SHP77 (cell line): Measurements from ENCODE around the gene REEP1.

Source experiments
- DNase-seq, 2 experiments: peaks; one replicate each; lab custom pipeline; 2025; lab: John Stamatoyannopoulos, UW

Gene REEP1, protein sequence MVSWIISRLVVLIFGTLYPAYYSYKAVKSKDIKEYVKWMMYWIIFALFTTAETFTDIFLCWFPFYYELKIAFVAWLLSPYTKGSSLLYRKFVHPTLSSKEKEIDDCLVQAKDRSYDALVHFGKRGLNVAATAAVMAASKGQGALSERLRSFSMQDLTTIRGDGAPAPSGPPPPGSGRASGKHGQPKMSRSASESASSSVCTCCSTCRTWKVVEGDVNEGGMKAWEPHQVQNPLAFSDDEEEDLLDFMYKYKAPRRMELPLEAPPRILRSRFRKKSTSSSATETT

DNA sequence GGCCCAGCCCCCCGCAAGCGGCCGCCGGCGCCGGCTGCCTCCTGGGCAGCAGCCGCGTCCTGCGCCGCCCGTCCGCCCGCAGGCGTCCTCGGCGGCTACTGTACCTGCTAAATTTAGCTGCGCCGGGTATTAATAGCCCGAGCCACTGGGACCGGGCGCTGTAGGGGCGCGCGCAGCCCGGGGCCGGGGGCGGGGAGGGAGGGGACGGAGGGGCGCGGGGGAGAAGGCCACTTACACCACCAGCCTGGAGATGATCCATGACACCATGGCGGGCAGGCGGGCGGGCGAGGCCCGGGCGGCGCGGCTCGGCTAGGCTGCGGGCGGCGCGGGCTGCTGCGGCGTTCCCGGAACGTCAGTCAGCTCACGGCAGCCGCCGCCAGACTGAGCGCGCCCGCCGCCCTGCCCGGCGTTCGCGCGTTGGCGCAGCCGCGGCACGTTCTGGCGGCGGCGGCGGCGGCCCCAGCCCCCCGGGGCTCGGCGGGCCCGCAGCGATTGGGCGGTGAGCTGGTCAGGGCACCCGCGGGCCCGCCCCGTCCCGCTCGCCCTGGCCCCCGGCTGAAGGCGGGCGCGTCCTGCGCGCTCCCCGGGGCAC is at the start of gene REEP1:
Gene REEP1, minus strand, starts transcription at position 383 of the 592 bp plus-strand sequence. Its CDS starts 116 bp downstream, at position 267.
- DNase-seq, result peak in 1 of 2 experiments; percentile 14

DNA sequence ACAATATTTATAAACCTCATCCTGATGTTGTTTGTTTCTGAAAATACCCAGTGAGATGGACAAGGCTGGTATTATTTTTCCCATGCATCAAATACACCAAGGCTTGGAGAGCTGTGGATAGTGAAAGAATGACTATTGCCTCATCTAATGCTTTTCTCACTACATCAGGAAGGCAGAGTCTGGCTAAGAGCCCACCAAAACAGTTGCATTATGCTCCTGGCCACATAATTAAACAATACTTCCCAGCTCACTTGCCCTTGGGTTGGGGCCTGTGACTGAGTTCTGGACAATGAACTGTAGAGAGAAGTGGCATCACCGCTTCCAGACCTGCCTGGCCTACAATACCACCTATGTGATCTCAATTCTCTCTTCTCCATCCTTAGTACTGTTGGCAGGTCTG is 46.4 kb upstream of the REEP1 start:
- no peak for DNase-seq

DNA sequence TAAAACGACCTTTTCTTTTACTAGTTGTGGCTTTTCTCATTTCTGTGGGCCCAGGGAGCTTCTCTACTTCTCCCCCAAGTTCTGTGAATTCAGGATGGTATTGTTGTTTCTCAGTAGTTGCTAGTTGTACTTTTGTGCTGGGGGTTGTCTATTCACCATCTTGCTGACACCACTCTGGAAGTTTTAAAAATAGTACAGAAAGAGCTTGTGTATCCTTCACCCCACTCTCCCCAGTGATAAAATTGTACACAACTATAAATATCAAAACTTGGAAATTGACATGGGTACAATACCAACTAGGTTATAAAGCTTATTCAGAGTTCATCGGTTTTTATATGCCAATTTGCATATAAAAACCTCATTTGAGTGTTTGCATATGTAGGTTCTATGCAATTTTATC is 45.3 kb upstream of the REEP1 start:
- no peak for DNase-seq

DNA sequence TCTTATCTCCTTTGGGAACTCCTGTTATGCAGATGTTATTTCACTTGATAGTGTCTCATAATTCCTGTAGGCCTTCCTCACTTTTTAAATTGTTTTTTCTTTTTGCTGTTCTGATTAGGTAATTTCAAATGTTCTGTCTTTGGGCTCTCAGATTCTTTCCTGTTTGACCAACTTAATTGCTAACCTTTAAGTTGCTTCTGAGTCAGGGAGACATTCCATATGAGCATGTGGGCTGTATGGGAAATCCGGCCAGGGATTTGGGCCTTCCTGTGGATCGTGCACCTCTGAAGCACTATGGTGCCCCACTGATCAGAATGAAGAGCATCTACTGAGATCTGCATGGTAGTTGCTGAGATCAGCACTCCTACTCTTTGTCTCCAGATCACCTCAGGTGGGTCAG is 44.7 kb upstream of the REEP1 start:
- no peak for DNase-seq

DNA sequence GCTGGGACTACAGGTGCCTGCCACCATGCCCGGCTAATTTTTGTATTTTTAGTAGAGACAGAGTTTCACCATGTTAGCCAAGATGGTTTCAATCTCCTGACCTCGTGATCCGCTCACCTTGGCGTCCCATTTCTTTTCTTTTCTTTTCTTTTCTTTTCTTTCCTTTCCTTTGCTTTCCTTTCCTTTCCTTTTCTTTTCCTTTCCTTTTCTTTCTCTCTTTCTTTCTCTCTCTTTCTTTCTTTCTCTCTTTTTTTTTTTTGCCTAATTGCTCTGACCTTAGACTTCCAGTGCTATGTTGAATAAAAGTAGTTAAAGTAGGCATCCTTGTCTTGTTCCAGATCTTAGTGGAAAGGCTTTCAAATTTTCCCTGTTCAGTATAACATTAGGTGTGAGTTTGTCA is 41.0 kb upstream of the REEP1 start:
- no peak for DNase-seq

DNA sequence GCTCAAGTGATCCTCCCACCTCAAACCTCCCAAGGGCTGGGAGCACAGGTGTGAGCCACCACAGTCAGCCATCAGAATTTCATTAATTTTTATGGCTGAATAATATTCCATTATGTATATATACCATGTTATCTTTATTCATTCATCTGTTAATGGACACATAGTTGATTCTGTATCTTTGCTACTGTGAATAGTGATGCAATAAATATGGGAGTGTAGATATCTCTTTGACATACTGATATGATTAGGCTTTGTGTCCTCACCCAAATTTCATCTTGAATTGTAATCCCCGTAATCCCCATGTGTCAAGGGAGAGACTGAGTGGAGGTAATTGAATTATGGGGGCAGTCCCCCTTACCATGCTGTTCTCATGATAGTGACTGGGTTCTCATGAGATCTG is 38.2 kb upstream of the REEP1 start:
- no peak for DNase-seq

DNA sequence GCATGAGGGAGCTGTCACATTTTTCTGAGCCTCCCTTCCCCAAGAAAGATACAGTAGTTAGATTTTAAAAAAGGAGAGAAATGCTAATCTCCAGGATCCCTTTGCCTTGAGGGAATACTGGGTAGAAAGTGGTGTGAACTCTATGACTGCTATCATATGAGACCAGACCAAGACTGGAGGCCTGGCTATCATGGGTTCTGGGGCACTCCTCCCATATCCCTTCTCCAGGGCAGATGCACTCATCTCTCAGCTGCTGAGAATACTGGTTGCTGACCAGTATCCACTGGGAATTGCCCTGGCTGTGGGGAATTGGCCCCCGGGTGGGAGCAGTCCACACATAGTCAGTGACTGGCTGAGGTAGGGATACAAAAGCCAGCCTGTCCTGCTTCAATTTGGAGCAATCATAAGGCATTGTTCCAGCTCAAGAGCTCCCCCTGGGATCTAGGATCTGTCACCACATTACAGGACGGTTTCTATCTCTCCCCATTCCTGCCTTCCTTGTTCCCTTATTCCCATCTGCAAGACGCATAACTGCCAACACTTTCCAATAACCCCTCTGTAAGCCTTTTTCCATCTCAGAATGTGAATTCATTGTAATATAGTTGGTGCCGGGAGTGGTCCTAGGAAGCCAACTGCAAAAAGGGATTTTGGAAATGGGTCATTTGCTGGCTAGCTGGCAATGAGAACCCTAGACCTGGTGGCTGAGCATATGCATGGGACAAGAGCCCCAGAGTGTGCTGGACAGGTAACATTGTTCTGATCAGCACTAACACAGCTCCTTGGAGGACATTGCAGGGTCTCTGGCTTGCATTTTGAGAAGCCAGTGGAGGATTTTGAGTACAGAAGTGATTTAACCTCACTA is 35.4 kb upstream of the REEP1 start:
- DNase-seq, result peak; percentile 32 to 38

DNA sequence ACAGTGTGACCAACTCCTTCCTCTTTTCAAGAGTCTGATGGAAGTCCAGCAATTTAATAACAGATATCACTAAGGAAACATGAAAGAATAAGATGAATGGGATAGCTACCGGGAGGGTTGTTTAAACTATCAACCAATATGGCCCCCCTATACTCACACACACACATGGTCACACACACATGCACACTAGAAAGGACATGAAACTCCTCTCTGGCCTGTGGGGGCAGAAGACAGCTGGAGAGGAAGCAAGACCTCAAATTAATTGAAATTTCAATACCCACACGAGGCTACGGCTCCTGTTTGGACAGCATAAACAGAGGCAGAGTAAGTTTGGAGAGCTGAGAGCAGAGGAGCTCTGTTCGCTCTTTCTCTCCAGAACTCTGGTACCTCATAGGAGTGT is 34.7 kb upstream of the REEP1 start:
- DNase-seq, result no peak

DNA sequence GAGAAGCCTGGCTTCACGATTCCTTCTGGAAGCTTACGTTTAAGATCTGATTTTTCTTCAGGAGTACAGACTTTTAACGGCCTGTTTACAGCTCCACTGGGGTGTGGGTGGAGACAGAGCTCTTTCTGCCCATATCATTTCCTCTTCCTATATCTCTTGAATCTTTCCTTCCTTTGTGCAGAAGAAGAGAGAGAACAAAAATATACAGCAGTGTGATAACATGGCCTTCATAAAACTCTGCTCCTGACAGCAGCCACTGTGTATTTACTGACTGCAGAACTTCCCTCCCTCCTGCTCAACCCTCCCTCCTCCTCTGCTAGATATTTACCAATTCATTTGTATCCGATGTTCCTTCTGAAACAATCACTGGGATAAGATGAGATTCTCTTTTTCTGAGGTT is 34.1 kb upstream of the REEP1 start:
- DNase-seq, result no peak

DNA sequence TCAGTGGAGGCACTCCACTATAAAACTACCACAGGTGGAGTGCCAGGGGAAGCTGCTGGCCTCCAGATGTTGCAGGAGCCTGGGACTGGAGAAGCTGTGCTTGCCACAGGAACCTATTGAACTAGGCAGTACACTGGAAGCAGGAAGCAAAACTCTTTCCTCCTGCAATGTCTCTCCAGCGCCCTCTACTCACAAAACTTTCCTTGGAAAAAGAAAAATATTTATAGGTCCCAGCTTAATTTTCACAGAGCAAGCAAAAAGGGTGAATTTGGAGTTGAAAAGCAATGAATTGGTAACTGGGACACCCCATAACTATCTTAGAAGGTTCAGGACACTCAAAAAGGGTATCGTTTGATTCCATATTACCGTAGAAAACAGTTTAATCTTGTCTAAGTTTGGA is 33.2 kb upstream of the REEP1 start:
- no peak for DNase-seq

DNA sequence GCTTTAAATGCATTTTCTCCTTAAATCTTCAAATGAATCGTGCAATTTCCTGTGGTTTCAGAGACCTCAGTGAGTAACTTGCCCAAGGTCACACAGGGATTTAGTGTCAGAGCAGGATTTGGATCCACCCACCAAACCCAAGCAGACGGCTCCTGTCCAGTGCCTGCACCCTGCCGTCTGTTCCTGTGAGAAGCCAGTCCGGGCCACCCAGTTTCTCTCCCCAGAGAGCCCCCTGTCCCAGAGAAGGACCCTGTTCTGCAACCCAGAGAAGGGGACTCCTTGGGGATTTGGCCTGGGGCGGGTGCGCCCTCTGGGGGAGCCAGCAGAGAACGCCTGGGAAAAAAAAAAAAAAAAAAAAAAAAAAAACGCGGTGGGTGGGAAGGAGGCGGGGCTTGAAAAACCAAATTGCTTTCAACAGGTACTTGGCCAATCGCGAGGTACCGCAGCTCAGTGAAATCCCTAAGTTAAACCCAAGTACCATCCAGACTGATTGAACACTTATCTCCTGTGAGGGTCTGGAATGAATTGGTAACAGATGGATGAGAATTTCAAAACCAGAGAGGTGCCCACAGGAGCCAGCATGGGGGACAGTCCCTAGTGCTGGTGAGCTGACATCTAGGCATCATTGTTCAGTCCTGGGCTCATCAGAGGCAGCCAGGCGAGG is 30.9 kb upstream of the REEP1 start:
- DNase-seq, result peak; percentile 23 to 28

DNA sequence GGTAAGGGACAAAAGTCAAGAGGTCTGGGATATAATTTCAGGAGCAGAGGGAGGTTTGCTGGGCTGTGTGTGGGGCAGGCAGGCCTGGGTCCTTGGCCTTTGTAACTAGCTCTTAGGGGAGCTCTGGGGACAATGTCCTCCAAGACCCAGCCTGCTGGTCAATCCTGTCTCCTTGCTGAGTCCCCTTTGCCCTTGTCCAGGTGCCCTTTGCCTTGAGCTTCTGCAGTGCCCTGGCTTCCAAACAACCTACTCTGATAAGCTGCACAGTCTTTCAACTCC is 30.0 kb upstream of the REEP1 start:
- no peak for DNase-seq

DNA sequence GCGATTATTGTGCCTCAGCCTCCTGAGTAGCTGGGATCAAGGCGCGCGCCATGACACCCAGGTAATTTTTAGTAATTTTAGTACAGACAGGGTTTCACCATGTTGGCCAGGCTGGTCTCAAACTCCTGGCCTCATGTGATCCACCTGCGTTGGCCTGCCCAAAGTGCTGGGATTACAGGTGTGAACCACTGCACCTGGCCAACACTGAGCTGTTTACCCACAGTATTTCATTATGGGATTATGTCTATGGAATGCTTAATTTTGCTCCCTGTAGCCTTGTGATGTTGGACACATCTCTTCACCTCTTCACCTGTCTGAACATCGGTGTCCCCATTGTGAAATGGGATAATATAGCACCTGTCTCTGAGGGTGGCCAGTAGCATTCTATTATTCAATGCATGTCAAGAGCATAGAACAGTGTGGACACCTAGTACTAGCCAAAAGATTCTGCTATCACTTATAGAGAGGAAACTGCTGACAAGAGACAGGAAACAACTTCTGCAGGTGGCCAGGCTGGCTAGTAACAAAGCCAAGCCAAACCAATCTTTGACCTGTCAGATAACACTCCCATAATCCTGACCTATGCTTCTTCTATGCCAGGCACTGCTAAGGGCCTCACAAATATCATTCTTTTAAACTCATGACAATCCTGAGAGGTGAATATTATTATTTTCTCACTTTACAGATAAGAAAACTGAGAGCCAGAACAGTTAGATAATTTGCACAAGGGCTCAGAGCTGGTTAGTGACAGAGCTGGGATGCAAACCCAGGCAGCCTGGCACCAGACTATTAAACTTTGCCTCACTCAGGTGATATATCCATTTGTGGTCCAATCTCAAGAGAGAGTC is 29.4 kb upstream of the REEP1 start:
- no peak for DNase-seq

DNA sequence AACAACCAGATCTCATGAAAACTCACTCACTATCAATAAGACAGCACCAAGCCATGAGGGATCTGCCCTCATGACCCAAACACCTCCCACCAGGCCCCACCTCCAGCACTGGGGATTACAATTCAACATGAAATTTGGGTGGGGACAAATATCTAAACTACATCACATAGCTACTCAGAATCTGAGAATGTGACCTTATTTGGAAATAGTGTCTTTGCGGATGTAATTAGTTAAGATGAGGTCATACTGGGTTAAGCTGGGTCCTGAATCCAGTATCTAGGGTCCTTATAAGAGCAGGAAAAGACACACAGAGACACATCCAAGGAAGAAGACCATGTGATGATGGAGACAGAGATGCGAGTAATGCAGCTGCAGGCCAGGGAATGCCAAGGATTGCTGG is 27.5 kb upstream of the REEP1 start:
- no peak for DNase-seq

DNA sequence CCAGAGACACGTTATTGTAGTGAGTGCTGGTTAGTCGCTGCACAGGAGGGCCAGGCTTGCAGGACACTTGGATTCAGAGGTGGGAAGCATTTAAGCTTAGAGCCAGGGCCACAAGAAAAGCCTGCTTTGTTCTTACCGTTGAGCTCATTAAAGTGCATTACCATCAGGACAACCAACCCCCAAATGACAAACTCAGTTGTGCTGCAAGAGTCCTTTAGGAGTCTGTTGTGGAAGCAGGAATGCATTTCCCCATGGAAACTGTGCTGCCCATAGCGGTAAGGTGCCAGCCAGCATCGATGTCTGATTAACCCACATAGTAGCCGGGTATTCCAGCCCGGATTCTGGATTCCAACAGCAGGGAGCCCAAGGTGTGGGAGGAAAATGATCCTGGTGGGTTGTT is 23.4 kb upstream of the REEP1 start:
- no peak for DNase-seq

DNA sequence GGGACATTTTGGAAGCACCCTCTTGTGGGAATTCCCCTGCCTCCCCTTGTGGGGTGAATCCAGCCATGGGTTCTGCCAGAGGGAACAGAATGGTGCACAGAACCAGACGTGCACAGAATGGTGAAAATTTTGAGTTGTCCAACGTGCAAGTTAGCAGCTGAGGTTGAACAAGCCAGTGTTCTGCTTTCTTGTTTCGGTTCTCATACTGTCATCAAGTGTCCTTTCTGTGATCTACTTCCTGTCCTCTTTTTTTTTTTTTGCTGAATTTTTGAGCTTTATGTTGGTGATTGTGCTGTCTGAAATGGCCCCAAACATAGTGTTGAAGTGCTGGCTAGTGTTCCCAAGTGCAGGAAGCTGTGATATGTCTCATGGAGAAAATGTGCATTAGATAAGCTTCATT is 21.5 kb upstream of the REEP1 start:
- DNase-seq, result no peak

DNA sequence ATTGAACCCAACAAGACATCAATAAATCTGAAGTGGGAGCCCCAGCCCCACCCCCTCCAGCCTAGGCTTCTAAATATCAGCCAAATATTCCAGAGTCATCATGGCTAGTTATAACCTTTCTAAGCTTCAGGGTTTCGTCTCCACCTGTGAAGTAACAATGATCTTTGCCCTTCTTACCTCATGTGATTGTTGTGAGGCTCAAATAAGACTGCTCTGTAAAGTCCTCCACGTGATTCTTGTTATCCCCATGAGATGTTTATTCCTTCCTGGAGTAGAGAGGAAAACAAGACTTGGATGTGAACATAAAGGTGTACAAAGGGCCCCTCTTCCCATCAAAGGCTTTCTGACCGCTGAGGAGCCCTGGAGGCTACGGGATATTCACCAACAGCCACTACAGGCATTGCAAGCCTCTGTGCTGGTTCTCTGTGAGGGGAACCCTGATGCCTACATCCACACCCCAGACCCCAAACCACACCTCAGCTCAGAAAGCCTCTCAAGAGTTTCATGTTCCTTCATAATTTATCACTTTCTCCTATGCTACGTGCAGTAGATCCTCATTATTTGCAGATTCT is 20.1 kb upstream of the REEP1 start:
- no peak for DNase-seq

DNA sequence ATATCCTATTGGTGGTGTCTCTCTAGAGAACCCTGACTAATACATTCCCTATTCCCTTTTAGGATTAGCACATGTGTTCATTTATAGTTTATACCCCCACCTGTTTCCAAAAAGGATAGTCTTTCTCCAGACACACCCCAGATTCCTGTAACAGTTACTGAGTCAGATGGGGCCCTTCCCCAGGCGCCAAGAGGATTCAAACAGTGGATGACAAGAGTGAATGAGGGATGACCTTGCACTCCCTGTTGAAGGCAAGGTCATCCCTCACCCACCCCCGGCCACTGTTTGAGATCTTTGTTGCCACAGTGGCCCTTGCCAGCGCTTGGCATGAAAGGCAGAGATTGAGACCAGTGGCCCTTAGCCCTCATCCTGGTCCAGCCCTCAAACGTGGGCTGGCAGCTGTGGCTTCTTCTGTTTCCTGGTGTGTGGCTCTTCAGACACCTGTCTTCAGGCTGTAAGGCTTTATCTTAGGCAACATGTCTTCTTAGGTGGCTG is 15.3 kb upstream of the REEP1 start:
- DNase-seq, result no peak

DNA sequence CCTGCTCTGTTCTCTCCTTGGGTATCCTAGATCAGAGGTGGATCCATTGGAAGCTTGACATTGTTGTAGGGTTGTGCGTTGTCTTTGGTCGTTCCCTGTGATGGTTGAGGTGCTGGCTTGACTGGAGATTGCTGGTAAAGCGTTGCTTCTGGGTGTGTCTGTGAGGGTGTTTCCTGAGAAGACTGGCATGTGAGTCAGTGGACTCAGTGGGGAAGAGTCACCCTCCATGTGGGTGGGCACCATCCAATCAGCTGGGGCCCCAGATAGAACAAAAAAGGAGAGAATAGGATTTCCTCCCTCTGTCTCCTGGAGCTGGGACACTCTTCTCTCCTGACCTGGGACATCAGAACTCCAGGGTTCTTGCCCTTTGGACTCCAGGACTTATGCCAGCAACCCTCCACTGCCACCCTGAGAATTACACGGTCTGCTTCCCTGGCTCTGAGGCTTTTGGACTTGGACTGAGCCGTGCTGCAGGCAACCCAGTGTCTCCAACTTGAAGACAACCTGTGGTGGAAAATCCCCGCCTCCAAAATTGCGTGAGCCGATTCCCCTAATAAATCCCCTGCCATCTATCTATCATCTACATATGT is 14.8 kb upstream of the REEP1 start:
- DNase-seq, result no peak

DNA sequence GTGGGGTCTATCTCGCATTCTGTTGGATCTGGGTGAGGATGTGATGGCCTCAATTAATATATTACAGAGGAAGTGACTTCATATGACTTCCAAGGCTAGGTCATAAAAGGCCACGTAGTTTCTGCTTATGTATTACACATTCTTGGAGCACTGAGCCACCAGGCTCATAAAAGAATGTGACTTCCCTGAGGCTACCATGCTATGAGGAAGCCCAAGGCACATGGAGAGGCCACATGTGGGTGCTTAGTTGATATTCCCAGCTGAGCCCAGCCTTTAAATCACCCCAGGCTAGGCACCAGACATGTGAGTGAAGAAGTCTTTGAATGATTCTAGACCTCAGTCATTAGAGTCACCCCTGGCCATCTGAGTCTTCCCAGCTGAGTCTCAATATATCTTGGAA is 13.3 kb upstream of the REEP1 start:
- DNase-seq, result no peak

DNA sequence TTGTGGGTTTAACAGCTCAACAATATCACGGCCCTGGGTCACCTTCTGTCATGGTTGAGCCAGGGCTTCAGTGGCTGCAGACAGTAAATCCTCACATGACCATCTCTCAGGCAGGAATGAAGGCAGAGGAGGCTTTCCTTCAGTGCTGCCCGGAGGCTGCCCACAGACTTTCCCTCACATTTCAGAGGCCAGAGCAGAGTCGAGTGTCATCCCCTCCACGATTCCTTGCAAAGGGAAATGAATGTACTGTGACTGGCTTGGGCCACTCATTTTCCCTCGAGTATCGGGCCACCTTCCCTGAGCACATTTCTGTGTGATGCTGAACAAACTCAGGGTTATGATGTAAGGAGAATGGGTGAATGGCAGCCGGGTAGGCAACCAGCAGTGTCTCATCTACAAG is 10.0 kb upstream of the REEP1 start:
- DNase-seq, result no peak
